ENCODE results near the gene ARHGAP23.

ARHGAP23 gene

GRCh38 chr17:38554430-38555350 is 126.4 kb downstream of the ARHGAP23 start:
- TF ChIP-seq GATA1 (IDR thresholded peaks at IDR 0.05; ENCODE audit: low read depth, low read length): no peak
- no peak for TF ChIP-seq POLR2A (IDR thresholded peaks at IDR 0.05; ENCODE audit: low read length)
- DNase-seq: no peak

DNA sequence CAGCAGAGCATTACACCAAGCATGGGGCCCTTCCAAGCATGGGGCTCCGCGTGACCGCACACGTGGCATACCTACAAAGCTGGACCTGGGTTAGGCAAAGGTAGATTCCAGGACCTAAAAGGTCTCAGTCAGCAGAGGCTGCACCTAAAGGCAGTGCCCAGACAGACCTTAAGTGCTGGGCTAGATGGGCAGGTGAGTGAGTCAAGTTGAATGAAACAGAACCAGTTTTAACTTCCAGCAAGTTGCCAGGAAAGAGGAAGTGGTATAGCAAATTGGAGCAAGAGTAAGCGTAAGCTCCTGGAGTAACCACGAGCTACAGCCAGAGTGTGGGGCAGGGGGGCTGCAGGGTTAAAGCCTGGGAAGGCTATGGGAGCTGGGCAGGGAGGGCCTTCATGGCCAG is 128.0 kb downstream of the ARHGAP23 start:
- no peak for DNase-seq
- TF ChIP-seq POLR2A (IDR thresholded peaks at IDR 0.05; ENCODE audit: low read length) (no peak), GATA1 (IDR thresholded peaks at IDR 0.05; ENCODE audit: low read depth, low read length) (no peak)

GRCh38 chr17:38557396-38557795 is 129.1 kb downstream of the ARHGAP23 start:
- DNase-seq: no peak
- TF ChIP-seq GATA1 (IDR thresholded peaks at IDR 0.05; ENCODE audit: low read depth, low read length) (peak; percentile 33), POLR2A (IDR thresholded peaks at IDR 0.05; ENCODE audit: low read length) (no peak)

DNA sequence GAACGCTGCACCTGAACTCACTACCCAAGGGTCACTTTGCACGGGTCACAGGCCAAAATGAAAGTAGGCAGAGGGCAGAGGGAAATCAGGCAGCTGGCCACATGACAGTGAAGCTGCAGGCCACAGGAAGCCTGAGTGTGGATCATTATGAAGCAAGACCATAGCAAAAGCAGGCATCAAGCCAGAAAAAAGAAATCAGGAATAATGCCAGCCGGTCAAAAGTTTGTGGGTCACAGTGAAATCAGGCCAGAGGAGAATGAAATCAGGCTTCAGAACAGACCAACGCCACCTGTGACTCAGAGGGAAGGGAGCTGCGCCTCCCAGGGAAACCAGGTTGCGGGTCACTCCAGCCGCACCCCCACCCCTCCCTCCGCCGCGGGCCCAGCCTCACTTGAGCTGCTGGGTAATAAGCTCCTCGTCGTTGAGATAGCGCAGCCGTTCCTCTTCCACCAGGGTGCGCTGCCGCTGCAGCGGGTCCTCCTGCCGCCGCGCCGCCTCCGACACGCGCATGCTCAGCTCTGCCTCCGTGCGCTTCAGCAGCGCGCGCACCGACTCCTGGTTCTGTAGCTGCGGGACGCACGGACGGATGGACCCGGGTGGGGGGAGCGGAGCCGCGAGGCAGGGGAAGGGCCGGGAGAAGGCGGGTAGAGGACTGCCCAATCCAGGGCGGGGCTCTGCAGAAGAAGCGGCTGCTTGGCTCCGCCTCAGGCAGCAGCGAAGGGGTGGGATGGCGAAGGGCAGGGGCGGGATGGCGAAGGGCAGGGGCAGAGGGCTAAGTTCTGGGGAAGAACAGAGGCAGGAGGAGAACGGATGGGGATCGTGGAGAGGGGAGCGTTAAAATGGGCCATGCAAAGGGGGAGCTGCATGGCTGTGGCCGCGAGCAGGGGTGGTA is 129.8 kb downstream of the ARHGAP23 start:
- TF ChIP-seq GATA1 (IDR thresholded peaks at IDR 0.05; ENCODE audit: low read depth, low read length) (no peak), POLR2A (IDR thresholded peaks at IDR 0.05; ENCODE audit: low read length) (no peak)
- peak; percentile 88 to 93 for DNase-seq

DNA sequence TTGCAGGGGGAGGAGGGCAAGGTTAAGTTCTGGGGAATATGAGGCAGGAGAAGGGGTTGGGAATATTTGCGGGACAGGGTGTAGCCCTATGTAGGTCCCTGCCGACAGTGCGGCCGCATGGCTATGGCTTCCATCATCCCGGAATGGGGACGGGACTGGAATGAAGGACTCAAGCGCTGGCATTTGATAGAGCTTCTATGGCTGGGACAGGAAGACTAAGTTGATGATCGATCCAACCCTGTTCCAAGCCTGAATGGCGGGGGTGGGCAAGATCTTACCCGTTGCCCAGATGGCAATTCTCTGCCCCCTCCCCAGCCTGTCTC is 130.4 kb downstream of the ARHGAP23 start:
- no peak for DNase-seq

DNA sequence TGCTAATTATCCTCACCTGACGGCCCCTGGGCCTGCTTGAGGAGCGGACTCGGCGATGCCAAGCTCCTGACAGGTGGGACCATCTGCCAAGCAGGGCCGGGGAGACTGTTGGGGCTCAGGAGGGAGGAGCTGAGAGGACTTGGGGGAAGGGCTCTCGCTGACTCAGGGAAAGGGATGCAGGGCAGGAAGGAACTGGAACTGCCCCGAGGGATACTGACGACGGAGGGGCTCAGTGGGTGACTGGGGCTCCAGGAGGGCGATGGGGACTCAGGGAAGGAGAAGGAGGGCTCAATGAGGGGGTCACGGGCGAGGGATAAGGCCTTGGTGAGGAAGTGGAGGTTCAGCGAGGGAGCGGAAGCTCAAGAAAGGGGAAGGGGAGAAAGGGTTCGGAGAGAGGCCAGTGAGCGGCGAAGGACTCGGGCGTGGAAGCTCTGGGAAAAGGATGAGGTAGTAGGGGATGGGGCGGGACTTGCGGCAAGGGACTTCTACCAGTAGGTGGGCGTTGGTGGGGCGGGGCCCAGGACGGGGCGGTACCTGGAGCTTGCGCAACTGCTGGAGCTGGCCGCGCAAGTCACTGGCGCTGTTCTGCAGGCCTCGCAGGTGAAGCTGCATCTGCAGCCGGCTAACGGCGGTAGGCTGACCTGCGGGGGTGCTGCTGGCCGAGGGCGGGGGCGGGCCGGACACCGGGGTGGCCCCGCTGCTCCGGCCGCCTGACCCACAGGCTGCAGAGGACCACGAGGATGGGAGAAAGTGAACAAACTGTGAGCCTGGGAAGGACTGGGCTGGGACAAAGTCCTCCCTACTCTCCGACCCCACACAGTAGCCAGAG is 131.0 kb downstream of the ARHGAP23 start:
- DNase-seq: peak; percentile 58 to 75
- no peak for TF ChIP-seq POLR2A (IDR thresholded peaks at IDR 0.05; ENCODE audit: low read length)
- TF ChIP-seq GATA1 (IDR thresholded peaks at IDR 0.05; ENCODE audit: low read depth, low read length): no peak

More for the DNA sequence above, 130.4 kb downstream of the ARHGAP23 start:
- TF ChIP-seq POLR2A (IDR thresholded peaks at IDR 0.05; ENCODE audit: low read length) (no peak), GATA1 (IDR thresholded peaks at IDR 0.05; ENCODE audit: low read depth, low read length) (no peak)

DNA sequence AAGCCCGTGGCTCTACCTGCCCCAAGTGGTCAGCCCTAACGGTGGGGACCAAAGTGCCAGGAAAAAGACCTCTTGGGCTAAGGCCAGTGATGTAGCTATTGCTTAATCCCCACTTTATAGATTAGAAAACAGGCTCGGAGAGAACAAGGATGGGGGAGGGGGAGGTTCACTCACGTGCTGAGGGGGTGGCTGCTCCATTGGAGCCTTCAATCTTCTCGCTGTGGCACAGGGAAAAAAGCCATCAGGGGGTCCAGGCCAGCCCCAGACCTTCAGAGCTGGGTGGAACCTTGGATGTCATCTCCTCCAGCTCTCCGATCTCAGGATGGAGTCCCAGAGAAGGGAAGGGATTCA is 131.6 kb downstream of the ARHGAP23 start:
- DNase-seq: no peak
- TF ChIP-seq POLR2A (IDR thresholded peaks at IDR 0.05; ENCODE audit: low read length) (no peak), GATA1 (IDR thresholded peaks at IDR 0.05; ENCODE audit: low read depth, low read length) (no peak)

DNA sequence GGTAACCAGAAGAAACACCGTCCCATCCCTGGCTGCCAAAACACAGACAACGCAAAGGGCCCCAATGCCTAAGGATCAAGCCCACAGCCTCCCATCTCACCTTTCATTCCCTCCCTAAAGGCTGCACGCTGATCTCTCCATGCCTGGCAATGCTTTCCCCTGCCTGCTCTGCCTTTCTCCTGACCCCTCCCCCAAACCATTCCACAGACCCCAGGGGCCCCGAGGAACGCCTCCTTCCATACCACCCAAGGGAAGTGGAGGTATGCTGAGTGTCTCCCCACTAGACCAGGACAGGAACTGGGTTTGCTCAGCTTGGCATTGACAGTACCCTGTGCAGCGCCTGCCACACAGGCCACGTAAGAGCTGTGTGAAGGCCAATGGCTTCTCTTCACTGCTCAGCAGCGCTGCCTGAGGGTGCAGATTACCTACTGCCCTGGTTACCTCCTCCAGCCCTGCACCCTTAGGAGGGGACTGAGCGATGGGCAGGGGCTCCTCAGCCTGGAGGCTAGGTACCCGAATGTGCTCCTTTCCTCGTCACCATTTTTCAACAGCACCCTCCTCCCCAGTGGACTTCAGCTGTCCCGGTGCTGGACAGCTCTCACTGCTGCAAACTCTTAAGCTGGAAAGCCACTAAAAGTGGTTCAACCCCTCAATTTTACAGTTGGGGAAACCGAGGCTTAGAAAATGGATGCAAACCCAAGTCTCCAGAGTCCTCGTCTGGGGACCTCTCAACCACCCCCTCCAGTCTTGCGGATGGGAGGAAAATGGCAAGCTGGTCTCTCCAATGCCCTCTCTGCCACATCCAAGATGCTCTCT is 132.4 kb downstream of the ARHGAP23 start:
- no peak for TF ChIP-seq GATA1 (IDR thresholded peaks at IDR 0.05; ENCODE audit: low read depth, low read length)
- TF ChIP-seq POLR2A (IDR thresholded peaks at IDR 0.05; ENCODE audit: low read length): no peak
- peak; percentile 26 to 28 for DNase-seq

DNA sequence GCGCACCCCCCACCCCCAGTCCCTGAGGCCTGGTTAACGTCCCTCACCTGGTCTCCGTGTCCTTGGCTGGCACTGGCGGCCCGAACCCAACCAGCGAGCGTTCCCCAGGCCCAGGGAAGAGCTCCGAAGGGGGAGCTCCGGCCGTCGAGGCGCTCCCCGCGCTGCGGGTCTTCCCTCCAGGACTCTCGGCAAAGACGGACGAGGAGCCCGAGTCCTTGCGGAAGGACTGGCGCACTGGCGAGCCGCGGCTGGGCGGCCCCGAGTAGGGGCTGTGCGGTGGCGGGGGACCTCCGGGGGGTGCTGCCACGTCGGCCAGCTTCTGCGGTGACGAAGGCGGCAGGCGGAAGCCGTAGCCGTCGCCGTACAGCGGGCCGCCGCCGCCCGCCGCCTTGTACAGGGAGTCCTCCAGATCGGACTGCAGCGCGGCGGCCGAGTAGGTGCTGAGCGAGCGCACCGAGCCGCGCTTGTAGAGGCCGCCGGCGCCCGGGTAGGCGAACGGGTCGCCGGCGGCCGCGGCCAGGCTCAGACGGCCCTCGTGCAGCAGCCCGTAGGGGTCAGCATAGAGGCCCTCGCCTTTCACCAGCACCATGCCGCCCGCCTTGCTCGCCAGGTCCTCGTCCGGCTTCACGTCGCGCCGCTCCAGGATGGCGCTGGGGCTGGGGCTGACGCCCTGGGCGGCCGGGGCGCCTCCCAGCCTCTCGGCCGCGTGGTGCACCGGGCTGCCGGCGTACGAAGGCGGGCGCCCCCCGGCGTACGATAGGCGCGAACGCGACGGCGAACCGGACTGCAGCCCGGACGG is 133.4 kb downstream of the ARHGAP23 start:
- TF ChIP-seq POLR2A (IDR thresholded peaks at IDR 0.05; ENCODE audit: low read length) (no peak), GATA1 (IDR thresholded peaks at IDR 0.05; ENCODE audit: low read depth, low read length) (no peak)
- peak; percentile 23 to 28 for DNase-seq

Data from erythroblast (primary cell).